ENCODE results near the gene ANKH. TPM values are rescaled to one million over a fixed set of nuclear protein-coding genes. Genes with fewer than 3 reads are reported as not detected.

The ANKH gene
- total RNA-seq, 1 experiment from 2014 or later = 81.4 TPM

- no peak overlapping the region for H3K27ac ChIP-seq
- CTCF ChIA-PET = interaction anchor here (0.5 kb wide), 1 partner anchor 273 kb away, joined by 3 read pairs; no protein-coding TSS in a partner anchor
- H3K36me3 ChIP-seq (ENCODE audit: low read depth) = no peaks in the 10 kb centered on the region
- no peak overlapping the region for H2AFZ ChIP-seq
- H3K4me3 ChIP-seq = no peak overlapping the region
- H3K9me3 ChIP-seq (ENCODE audit: insufficient read depth, low read depth) = no peaks in the 10 kb centered on the region
- H3K4me1 ChIP-seq (replicated peaks; ENCODE audit: insufficient read depth) = no peaks in the 10 kb centered on the region
- H3K4me2 ChIP-seq = no peak overlapping the region
- no peaks in the 10 kb centered on the region for H4K20me1 ChIP-seq (ENCODE audit: insufficient read depth)
- BruUV-seq (replicated peaks) = no TSS peak
- intact Hi-C loops (cut with micrococcal nuclease; ENCODE audit: unreplicated experiment) = no loop called here
- H3K9me2 ChIP-seq (ENCODE audit: insufficient read depth) = no peaks in the 10 kb centered on the region
- TF ChIP-seq, protein P1, sequence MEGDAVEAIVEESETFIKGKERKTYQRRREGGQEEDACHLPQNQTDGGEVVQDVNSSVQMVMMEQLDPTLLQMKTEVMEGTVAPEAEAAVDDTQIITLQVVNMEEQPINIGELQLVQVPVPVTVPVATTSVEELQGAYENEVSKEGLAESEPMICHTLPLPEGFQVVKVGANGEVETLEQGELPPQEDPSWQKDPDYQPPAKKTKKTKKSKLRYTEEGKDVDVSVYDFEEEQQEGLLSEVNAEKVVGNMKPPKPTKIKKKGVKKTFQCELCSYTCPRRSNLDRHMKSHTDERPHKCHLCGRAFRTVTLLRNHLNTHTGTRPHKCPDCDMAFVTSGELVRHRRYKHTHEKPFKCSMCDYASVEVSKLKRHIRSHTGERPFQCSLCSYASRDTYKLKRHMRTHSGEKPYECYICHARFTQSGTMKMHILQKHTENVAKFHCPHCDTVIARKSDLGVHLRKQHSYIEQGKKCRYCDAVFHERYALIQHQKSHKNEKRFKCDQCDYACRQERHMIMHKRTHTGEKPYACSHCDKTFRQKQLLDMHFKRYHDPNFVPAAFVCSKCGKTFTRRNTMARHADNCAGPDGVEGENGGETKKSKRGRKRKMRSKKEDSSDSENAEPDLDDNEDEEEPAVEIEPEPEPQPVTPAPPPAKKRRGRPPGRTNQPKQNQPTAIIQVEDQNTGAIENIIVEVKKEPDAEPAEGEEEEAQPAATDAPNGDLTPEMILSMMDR (conservative IDR thresholded peaks at IDR 0.05) = no peak
- no peak for TF ChIP-seq EZH2 (IDR thresholded peaks at IDR 0.05; ENCODE audit: low read depth)
- POLR2A ChIA-PET (ENCODE audit: unreplicated experiment) = no interaction called here
- H3F3A ChIP-seq (ENCODE audit: insufficient read depth, low read depth) = no peaks in the 10 kb centered on the region
- H3K79me2 ChIP-seq (ENCODE audit: low read depth) = no peaks in the 10 kb centered on the region
- no peaks in the 10 kb centered on the region for H3K27me3 ChIP-seq (ENCODE audit: insufficient read depth, low read depth)
- DNase-seq = no peak
Measured at GRCh38 chr5:14741801-14742440, 129.7 kb downstream of the ANKH start.

DNA sequence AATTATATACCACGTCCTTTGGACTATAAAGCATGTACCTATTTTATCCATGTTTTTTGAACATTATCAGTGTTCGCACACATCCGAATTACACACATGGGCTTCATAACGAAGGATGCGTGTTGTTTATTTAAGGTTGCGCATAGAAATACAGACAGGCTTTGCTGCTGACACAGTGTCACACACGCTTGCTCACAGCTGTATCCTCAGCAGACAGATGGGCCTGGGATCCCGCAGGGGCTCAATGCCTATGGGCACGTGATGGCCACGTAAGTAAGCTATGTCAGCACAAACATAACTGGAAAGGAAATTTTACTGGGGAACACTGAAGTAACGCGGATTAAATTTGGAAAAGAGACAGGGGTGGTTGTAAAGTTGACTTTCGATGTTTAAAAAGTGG is 130.4 kb downstream of the ANKH start:
- intact Hi-C loops (cut with micrococcal nuclease; ENCODE audit: unreplicated experiment) = no loop called here
- H3K79me2 ChIP-seq (ENCODE audit: low read depth) = no peaks in the 10 kb centered on the region
- DNase-seq = no peak
- H3K4me3 ChIP-seq = no peak overlapping the region
- H3F3A ChIP-seq (ENCODE audit: insufficient read depth, low read depth) = no peaks in the 10 kb centered on the region
- ChIA-PET CTCF (no interaction called here), POLR2A (ENCODE audit: unreplicated experiment) (no interaction called here)
- H3K27ac ChIP-seq = no peak overlapping the region
- no TSS peak for BruUV-seq (replicated peaks)
- H3K9me2 ChIP-seq (ENCODE audit: insufficient read depth) = no peaks in the 10 kb centered on the region
- no peaks in the 10 kb centered on the region for H3K36me3 ChIP-seq (ENCODE audit: low read depth)
- H4K20me1 ChIP-seq (ENCODE audit: insufficient read depth) = no peaks in the 10 kb centered on the region
- no peaks in the 10 kb centered on the region for H3K9me3 ChIP-seq (ENCODE audit: insufficient read depth, low read depth)
- no peaks in the 10 kb centered on the region for H3K27me3 ChIP-seq (ENCODE audit: insufficient read depth, low read depth)
- no peak overlapping the region for H3K4me2 ChIP-seq
- no peak overlapping the region for H2AFZ ChIP-seq
- TF ChIP-seq EZH2 (IDR thresholded peaks at IDR 0.05; ENCODE audit: low read depth) = no peak
- TF ChIP-seq, protein P1 (conservative IDR thresholded peaks at IDR 0.05) = no peak
- no peaks in the 10 kb centered on the region for H3K4me1 ChIP-seq (replicated peaks; ENCODE audit: insufficient read depth)

- no peaks in the 10 kb centered on the region for H3K79me2 ChIP-seq (ENCODE audit: low read depth)
- CTCF ChIA-PET = no interaction called here
- no peaks in the 10 kb centered on the region for H3K27me3 ChIP-seq (ENCODE audit: insufficient read depth, low read depth)
- H2AFZ ChIP-seq = no peak overlapping the region
- no peaks in the 10 kb centered on the region for H3K9me2 ChIP-seq (ENCODE audit: insufficient read depth)
- no peak overlapping the region for H3K4me3 ChIP-seq
- no peaks in the 10 kb centered on the region for H3K36me3 ChIP-seq (ENCODE audit: low read depth)
- no peaks in the 10 kb centered on the region for H3F3A ChIP-seq (ENCODE audit: insufficient read depth, low read depth)
- TF ChIP-seq, protein P1 (conservative IDR thresholded peaks at IDR 0.05) = no peak
- no peak for TF ChIP-seq EZH2 (IDR thresholded peaks at IDR 0.05; ENCODE audit: low read depth)
- intact Hi-C loops (cut with micrococcal nuclease; ENCODE audit: unreplicated experiment) = no loop called here
- no peaks in the 10 kb centered on the region for H3K9me3 ChIP-seq (ENCODE audit: insufficient read depth, low read depth)
- H3K4me1 ChIP-seq (replicated peaks; ENCODE audit: insufficient read depth) = no peaks in the 10 kb centered on the region
- POLR2A ChIA-PET (ENCODE audit: unreplicated experiment) = interaction anchor here (0.6 kb wide), 1 partner anchor 56 kb away, joined by 7 read pairs; no protein-coding TSS in a partner anchor
- H3K4me2 ChIP-seq = no peak overlapping the region
- no peak overlapping the region for H3K27ac ChIP-seq
- DNase-seq = no peak
- BruUV-seq (replicated peaks) = no TSS peak
- H4K20me1 ChIP-seq (ENCODE audit: insufficient read depth) = no peaks in the 10 kb centered on the region
Measured at GRCh38 chr5:14739981-14740380, 131.6 kb downstream of the ANKH start.
